NCI-H2107 treated with DMSO at 0.1 percent for 48 hours (cell line): Measurements from ENCODE around the gene ARL9.

Experiments
- DNase-seq: peaks from one replicate; lab custom pipeline; 2025; ENCODE audit not compliant: unreplicated experiment; lab: John Stamatoyannopoulos, UW

Gene ARL9

DNA sequence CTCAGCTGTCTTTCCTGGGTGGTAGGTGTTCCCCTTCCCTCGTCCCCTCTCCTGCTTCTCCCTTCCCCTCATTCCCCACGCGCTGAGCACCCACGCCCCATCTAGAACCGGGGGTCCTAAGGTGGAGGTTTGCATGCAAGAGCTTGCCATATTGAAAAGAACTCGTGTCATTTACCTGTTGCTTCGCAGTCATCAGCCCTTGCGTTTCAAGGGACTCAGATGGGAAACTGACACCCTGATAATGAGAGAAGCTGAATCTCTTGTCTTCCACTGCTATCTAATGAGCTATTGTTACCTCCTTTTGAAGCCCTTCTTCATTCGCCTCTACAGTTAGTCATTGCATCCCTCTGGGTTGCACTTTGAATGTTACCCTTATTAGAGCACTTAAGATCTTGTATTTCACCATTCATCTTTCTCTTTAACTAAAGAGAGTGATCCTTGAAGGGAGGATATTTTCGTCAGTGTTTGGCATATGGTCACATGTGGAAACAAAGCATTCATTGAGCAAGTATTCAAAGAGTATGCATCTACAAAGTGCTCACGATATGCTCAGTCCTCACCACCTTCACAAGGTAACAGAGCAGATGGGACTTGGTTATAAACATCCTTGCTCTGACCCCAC, 25.7 kb downstream of the ARL9 start:
- DNase-seq, result peak; percentile 2

DNA sequence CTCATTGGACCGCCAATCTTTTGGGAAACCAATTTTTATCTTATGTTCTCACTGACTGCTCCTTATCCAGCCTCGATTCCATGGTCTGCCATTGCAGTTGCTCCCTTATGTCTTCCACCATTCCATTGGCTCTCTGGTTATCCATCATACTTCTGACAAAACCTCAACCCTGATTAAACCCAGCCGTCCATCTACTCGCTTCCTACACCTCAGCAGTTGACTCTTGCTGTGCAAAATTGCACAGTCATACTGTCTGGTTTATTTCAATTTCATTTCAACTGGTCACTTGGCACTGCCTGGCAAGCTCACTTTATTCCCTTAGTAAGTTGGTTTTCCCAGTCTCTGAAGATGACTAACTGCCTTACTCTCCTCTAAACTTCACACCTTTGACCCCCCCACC, 26.2 kb downstream of the ARL9 start:
- DNase-seq, result no peak

DNA sequence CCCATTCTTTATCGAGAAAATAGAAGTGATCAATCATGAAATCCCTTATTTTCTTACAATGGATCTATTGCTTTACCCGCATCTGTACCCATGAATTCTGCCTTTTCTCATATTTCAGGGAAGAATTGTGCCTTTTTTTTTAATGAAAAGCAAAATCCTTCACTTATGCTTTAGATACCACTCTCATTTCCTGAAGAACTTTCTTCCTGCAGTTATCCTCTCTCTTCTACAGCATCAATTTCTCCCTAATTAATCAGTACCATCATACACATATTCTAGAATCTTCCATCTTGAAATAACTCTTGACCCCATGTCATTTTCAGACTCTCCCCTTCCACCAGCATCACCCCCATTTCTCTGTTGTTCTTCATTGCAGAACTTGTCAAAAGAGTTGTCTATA, 26.6 kb downstream of the ARL9 start:
- DNase-seq, result no peak

DNA sequence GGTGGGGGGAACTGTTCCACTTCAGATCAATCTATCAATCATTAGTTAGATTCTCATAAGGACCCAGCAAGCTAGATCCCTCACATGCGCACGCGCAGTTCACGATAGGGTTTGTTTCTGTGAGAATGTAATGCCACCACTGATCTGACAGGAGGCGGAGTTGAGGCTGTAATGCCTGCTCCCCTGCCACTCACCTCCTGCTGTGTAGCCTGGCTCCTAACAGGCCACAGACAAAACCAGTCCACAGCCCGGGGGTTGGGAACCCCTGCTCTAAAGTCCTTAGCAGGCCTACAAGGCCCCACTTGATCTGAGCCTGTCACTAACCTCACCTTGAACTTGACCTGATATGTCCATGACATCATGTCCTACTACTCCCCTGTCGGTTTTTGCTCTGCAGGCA, 30.3 kb downstream of the ARL9 start:
- no peak for DNase-seq

DNA sequence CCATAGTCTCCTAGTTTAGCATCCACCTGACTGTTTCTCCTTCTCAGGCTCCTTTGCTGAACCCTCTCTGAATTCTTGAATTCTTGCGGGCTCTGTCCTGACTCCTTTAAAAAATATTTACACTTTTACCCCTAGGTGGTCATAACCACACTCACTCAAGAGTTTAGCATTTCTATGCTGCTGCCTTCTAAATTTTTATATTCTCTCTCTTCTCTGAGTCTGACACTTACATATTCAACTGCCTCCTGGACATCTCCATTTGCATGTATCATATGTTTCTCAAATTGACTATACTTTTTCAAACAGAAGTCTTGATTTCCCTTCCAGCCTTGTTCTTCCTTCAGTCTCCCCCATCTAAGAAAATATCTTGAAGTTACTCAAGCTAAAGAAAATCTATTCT, 31.6 kb downstream of the ARL9 start:
- DNase-seq, result no peak

GRCh38 chr4:56540826-56541225, 35.2 kb downstream of the ARL9 start:
- no peak for DNase-seq

DNA sequence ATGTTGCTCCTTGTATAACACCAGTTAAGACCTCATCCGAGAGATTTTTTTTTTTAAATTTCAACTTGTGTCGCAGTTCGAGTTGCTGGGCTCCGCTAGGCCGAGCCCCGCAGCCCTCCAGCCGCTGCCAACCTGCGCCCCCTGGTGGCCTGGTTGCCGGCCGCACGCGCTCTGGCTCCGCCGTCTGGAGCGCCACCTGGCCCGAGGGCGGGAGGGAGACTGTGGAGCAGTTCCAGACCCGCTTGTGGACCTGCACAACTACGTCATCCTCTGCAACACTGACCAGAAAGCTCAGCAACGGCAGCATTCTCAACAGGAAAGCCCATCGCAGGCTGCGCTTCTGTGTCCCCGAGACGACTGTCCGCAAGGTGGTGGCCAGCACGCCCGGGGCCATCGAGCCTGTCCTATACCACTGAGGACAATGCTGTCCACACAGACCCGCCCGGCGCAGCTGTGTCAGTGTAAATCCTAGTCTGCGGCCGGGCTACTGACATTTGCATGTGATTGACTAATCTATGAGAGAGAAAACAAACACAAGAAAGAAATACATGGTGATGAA, 39.1 kb downstream of the ARL9 start:
- DNase-seq, result peak; percentile 14

DNA sequence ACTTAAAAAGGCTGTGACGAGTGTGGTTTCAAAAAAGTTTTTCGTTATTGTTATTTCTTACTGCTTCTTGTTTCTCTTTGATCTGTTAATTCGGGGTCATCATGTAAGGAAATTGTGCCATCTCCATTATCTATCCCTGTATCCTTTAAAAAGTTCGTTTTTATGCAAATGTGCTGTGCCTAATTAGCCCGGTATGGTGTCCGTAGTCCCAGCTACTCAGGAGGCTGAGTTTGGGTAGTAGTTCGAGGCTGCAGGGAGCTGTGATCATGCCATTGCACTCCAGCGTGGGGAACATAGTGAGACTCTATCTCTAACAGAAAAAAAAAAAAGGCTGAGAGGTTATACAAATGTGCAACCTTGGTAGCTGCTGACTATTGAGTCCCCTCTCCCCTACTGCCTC, 45.1 kb downstream of the ARL9 start:
- DNase-seq, result no peak

DNA sequence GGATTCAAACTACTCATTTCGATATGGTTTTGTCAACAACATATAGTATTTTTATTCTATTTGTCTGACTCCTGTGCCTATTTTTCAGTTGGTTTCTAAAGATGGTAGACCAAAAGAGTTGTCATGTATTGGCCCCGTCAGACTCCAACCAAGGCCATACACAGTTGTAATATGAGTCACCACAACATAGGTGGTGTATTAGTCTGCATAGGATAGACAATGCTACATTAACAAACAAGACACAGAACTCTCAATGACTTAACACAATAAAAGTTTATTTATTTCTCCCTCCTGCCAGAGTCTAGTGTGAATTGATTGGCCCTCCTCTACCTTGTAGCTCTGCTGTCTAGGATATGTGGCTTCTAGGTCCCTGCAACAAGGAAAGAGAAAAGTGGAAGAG, 45.9 kb downstream of the ARL9 start:
- no peak for DNase-seq

DNA sequence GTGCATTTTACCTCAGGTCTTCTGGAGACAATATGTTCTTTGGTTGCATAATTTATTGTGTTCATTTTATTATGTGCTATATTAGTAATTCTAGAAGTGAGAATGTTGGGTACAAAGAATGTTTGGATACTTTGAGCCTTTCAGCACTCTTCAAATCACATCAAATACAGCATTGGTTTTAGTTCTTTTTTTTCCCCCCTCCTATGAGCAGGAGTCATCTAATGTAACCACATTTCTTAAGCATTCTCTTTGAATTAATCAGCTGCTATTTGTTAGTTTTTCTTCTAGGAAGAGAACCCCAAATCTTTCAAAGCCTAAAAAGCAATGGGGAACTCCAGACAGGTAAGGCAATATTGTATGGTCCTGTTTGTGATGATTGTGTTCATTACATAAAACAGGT, 46.7 kb downstream of the ARL9 start:
- no peak for DNase-seq

GRCh38 chr4:56570041-56570440, 64.5 kb downstream of the ARL9 start:
- no peak for DNase-seq
